Kidney (tissue), 14 donors: ENCODE data around the gene ACY1. TPM values are rescaled to one million over a fixed set of nuclear protein-coding genes. Genes with fewer than 3 reads are reported as not detected.
A peak's percentile ranks its signal among the peaks of the same experiment; 100 is the strongest.

Experiments
- DNase-seq, 5 donors: peaks; one replicate each; pipeline ENCODE4 v3.0.0-alpha.2; 2013 to 2020
- FAIRE-seq: peaks from 2 replicates; lab custom pipeline; 2012; peaks lifted over from hg19 to GRCh38; lab: Jason Lieb, UNC
- H3K27ac ChIP-seq, 2 donors: one replicate each; pipeline ENCODE4 v1.7.0; 2013; ENCODE audit warnings: low read depth in 2 of 2, low read length in 2 of 2, inconsistent platforms in 1 of 2
- H3K27me3 ChIP-seq: one replicate; pipeline ENCODE4 v1.7.1; 2013; ENCODE audit warnings: low read length, inconsistent platforms; ENCODE audit not compliant: control insufficient read depth, insufficient read depth
- H3K36me3 ChIP-seq, 3 donors: one replicate each; pipeline versions ENCODE4 v1.7.0 to v1.7.1; 2013; ENCODE audit warnings: low read length in 3 of 3, control low read depth in 1 of 3, inconsistent platforms in 1 of 3; ENCODE audit not compliant: insufficient read depth in 3 of 3, control insufficient read depth in 2 of 3
- H3K4me1 ChIP-seq, 3 donors: one replicate each; pipeline versions ENCODE4 v1.7.0 to v1.7.1; 2013; ENCODE audit warnings: low read length in 3 of 3, inconsistent platforms in 1 of 3, low read depth in 1 of 3; ENCODE audit not compliant: control insufficient read depth in 2 of 3, insufficient read depth in 2 of 3
- H3K4me3 ChIP-seq, 3 donors: one replicate each; pipeline versions ENCODE4 v1.7.0 to v1.8.1; 2013; ENCODE audit warnings: low read length in 3 of 3, control low read depth in 1 of 3, inconsistent platforms in 1 of 3
- H3K9ac ChIP-seq, 3 donors: one replicate each; pipeline versions ENCODE4 v1.7.0 to v1.7.1; 2013; ENCODE audit warnings: low read length in 3 of 3, control low read depth in 1 of 3, inconsistent platforms in 1 of 3
- H3K9me3 ChIP-seq, 3 donors: one replicate each; pipeline versions ENCODE4 v1.7.0 to v1.7.1; 2013; ENCODE audit warnings: low read length in 3 of 3, control low read depth in 1 of 3, inconsistent platforms in 1 of 3; ENCODE audit not compliant: control insufficient read depth in 2 of 3, insufficient read depth in 1 of 3
- intact Hi-C: fragments of 100-400 bp; cut with DNase I; formaldehyde crosslinking; loops from one replicate; pipeline ENCODE4 v1.11.1; 2022
- polyA plus RNA-seq: library from polyadenylated mRNA; stranded (reverse); fragments of 350-450 nt; fragmentation: Illumina TruSeq; extraction: RNeasy Lipid Tissue Mini Kit (QIAGEN cat#74804); gene quantifications from one replicate; pipeline ENCODE4 v1.2.3, GENCODE V29; 2014; ENCODE audit warnings: low read depth, low replicate concordance; ENCODE audit not compliant: insufficient read depth
- total RNA-seq: library from RNA; stranded (reverse); fragmentation: NEBNext Ultra II Directional; extraction: Animal tissue kit (Norgen Biotek cat#: 25700); gene quantifications from one replicate; pipeline ENCODE4 v1.2.1, GENCODE V29; 2021
- TF ChIP-seq, protein P1 (sequence below): IDR thresholded peaks from 3 replicates; pipeline ENCODE4 v1.5.1; 2012; ENCODE audit warnings: mild to moderate bottlenecking, moderate library complexity, borderline replicate concordance; ENCODE audit not compliant: insufficient read depth; ENCODE audit errors: extremely low read depth
- donor health status: control.
- donor health status: control.
- donor health status: control.
- donor health status: control.
- donor health status: control.
- donor health status: DM: yes; HTN: yes; CAD: no.
- donor health status: Normal renal cell carcinoma (clear cell type).

The ACY1 gene
- total and polyA plus RNA-seq, 2 donors from 2014 or later: 68.1 to 856 TPM

GRCh38 chr3:52018319-52019000 lies 35.1 kb downstream of the ACY1 start:
- no peaks in the 10 kb centered on the region for H3K9me3 ChIP-seq
- no peak for DNase-seq
- FAIRE-seq: no peak
- H3K36me3 ChIP-seq: no peaks in the 10 kb centered on the region
- TF ChIP-seq, protein P1, sequence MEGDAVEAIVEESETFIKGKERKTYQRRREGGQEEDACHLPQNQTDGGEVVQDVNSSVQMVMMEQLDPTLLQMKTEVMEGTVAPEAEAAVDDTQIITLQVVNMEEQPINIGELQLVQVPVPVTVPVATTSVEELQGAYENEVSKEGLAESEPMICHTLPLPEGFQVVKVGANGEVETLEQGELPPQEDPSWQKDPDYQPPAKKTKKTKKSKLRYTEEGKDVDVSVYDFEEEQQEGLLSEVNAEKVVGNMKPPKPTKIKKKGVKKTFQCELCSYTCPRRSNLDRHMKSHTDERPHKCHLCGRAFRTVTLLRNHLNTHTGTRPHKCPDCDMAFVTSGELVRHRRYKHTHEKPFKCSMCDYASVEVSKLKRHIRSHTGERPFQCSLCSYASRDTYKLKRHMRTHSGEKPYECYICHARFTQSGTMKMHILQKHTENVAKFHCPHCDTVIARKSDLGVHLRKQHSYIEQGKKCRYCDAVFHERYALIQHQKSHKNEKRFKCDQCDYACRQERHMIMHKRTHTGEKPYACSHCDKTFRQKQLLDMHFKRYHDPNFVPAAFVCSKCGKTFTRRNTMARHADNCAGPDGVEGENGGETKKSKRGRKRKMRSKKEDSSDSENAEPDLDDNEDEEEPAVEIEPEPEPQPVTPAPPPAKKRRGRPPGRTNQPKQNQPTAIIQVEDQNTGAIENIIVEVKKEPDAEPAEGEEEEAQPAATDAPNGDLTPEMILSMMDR: no peak
- intact Hi-C loops: no loop called here
- no peaks in the 10 kb centered on the region for H3K27me3 ChIP-seq
- no peak overlapping the region for H3K9ac ChIP-seq
- H3K4me1 ChIP-seq: peaks cover 0 to 46% (median 7%) of the 10 kb centered on the region in 3 donors
- no peak overlapping the region for H3K4me3 ChIP-seq
- peak overlapping the region; percentile 56 to 67 for H3K27ac ChIP-seq

DNA sequence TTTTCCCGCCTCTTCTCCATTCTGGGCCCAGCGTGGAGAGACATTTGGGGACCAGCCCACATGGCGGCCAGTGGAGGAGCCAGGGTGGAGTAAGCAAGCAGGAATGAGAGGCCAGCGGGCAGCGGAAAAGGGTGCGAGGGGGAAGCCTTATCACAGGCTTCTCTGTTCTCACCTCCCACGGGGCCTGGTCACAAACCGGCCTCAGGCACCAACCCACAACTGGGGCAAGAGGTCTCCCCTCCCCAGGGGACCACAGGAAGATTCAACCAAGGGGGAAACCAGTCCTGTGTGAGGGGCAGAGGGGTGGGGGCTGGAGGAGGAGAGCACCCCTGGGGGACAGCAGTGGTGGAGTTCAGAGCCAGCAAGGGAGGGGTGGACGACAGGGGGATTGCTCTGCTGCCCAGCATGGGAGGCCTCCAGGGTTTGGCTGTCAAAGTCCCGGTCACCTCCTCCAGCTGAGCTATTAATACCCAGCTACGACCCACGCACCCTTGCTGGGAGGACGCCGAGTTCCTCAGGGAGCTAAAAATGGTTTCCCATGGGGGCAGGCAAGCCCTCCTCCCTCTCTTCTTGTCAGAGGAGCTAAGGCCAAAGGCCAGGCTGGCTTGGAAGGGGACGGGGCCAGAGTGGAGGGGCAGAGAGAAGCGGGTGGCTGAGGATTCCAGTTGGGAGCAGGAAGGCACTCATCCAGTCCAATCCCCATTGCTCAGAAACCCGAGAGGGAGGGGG lies 36.2 kb downstream of the ACY1 start:
- Histone ChIP-seq H3K27me3 (no peaks in the 10 kb centered on the region), H3K4me3 (no peak overlapping the region), H3K9me3 (no peaks in the 10 kb centered on the region), H3K27ac (peak overlapping the region; percentile 56 to 67), H3K4me1 (peaks cover 0 to 53% (median 13%) of the 10 kb centered on the region in 3 donors), H3K9ac (no peak overlapping the region), H3K36me3 (no peaks in the 10 kb centered on the region)
- TF ChIP-seq, protein P1: no peak
- intact Hi-C loops: no loop called here
- FAIRE-seq: no peak
- peak in 1 of 5 donors; percentile 95 for DNase-seq

- intact Hi-C loops: no loop called here
- Histone ChIP-seq H3K27ac (peak overlapping the region; percentile 45 to 63), H3K9me3 (no peaks in the 10 kb centered on the region), H3K27me3 (no peaks in the 10 kb centered on the region), H3K4me3 (no peak overlapping the region), H3K9ac (no peak overlapping the region), H3K36me3 (no peaks in the 10 kb centered on the region), H3K4me1 (peaks cover 0 to 52% (median 13%) of the 10 kb centered on the region in 3 donors)
- TF ChIP-seq, protein P1: no peak
- DNase-seq (no peak), FAIRE-seq (no peak)
Measured at GRCh38 chr3:52020796-52021195, 37.5 kb downstream of the ACY1 start.
